Measurements from ENCODE around the gene USP27X. TPM values are rescaled to one million over a fixed set of nuclear protein-coding genes. Genes with fewer than 3 reads are reported as not detected.

The USP27X gene
- 15.9 TPM for total RNA-seq

DNA sequence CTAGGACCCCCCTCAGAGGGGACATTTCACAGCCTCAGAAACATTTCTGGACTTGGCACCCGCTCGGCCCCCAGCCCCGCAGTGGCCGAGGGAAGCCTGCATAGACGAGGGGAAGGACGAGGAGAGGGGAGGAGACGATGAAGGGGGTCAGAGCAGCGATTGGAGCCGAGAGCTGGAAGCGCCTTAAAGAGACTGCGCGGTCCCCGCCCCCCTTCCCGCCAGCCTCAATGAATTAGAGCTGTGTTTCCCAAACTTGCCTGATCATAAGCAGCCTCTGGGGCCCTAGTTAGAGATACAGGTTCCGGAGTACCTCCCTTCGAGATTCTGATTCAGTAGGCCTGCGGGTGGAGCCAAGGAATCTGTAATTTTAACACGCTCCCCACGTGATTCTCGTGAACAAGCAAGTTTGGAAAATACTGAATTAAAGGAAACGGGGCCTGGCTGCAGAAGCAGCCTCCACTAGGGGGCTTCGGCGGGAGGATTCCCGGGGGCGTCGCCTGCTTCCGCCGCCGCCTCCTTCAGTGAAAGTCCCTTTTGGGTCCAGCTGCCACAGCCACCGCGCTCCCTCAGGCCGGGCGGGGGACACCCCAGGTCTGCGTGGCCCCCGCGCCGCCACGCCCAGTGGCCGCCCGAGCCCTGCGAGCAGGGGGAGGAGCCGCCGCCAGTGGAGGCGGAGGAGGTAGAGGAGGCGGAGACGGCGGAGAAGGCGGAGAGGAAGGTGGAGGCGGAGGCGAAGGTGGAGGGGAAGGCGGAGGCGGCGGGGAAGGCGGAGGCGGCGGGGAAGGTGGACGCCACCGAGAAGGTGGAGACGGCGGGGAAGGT, at the start of gene USP27X:
TSS of gene USP27X (plus strand) at position 651 of the 822 bp plus-strand sequence. CDS start 824 bp downstream, outside the sequence.
- DNase-seq (ENCODE audit: low spot score in 2 of 2) (peak; percentile 58 to 63), FAIRE-seq (no peak)

DNA sequence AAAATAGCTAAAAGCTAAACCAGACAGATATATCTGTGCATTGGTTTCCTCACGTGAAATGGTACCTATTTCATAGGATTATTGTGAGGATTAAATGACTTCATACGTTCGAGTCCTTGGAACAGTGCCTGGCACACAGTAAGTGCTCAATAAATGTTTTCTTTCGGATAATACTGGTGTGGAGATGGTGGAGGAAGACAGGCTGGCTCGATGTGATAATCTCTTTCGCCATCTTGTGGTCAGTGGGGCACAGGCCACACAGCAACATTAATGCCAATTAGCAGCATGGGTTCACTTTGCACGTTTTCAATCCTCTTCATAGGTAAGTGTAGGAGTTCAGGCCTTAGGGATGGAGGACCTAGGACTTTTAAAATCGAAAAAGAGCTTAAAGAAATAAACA, 40.9 kb upstream of the USP27X start:
- DNase-seq (ENCODE audit: low spot score in 2 of 2) (peak in 1 of 2 donors; percentile 11), FAIRE-seq (no peak)

DNA sequence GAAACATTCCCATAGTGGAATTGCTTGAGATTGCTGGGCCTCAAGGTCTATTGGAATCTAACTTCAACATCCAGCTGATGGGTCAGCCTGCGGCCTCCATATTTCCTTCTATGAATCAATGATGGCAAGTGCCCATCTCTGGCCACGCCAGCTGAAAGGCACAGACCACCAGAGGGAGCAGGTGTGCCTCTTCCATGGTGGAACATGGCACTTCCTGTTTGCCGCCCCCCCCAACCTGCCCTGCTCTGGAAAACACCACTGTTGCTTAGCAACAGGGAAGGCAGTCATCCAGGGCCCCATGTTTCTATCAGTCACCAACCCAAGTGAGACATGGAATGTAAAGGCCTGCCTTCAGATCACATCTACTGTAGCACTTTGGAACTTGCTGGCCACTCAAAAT, 38.6 kb upstream of the USP27X start:
- no peak for FAIRE-seq

DNA sequence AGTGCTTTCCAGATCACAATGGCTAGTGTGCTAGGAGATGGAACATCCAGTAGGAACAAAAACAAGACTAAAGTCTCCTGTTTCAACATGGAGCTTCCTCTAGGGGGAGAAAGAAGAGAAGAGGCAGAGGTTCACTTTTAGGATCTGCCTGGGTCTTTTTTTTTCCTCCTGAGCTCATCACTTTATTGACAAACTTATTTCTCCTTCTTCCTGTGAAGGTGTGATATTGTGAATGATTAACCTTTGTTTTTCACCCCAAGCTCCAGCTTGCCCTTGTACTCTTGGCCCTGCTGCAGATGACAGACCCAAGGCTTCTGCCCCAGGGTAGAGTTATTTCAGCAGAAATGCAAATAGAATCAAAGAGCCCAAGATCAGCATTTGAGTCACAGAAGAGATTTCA, 36.7 kb upstream of the USP27X start:
- DNase-seq (ENCODE audit: low spot score in 2 of 2) (no peak), FAIRE-seq (no peak)

More for the DNA sequence above, 38.6 kb upstream of the USP27X start:
- peak in 1 of 2 donors; percentile 6 for DNase-seq (ENCODE audit: low spot score in 2 of 2)

DNA sequence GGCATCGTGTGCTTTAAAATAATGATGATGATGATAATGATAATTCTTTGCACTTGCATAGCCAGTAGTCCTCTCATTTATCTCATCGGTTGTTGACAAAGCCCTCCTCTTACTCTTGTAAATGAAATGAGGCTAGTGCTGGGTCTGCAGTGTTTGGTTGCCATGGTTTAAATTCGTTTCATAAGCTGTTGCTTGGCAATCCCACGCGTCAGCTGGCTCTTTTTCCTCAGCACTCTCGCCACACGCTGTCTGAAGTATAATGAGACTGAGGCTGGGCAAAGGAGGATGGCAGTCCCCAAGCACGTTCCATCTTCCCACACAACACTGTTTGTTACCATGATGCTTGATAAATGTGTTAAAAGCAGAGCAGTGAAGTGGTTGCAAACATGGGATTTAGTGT, 34.7 kb upstream of the USP27X start:
- DNase-seq (ENCODE audit: low spot score in 2 of 2) (peak in 1 of 2 donors; percentile 10), FAIRE-seq (no peak)

DNA sequence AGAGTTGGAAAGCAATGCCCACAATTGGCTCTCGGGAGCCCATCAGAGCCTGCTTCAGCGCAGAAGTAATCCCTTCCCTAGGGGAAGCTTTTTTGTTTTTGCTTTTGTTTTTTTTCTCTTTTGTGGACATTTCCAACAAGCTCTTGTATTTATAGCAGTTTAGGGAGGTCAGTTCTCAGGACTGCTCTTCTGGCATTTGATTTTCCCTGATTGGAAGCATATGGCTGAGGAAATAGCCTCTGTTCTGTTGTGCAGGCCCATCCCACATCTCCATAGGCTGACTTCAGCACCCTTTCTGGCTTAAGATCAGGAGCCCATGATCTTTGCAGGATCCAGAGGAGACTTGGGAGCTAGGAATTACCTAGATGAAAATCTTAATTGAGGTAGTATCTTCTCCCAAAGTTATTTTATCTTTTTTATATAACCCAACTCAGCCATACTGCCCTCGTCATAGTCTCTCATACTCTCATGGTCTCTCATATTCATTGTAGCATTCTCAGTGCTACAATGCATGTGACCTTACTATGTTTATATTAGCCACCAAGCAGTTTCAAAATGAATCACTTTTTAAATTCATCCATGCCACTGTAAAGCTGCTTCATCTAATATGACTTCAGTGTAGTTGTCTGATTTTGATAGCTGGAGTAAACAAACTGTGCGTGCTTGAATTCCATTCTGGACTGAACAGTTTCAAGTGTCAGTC, 33.4 kb upstream of the USP27X start:
- FAIRE-seq (no peak), DNase-seq (ENCODE audit: low spot score in 2 of 2) (no peak)

DNA sequence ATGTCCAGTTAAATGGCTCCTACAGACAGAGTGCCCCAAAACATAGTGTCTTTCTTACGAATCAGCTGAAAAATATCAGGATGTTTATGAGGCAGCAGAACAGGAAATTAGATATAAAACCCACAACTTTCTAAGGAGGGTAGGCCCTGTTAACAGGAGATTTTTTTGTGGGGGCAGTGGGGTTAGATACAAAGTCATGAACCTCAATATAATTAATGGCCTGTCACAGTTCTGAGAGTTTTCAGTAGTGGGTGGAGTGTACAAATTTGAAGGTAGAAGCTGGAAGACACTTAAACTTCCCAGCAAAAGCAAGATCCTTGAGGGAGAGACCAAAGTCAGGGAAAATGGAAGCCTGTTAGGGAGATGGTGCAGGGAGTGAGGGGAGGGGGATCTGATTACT, 32.8 kb upstream of the USP27X start:
- FAIRE-seq (no peak), DNase-seq (ENCODE audit: low spot score in 2 of 2) (no peak)

DNA sequence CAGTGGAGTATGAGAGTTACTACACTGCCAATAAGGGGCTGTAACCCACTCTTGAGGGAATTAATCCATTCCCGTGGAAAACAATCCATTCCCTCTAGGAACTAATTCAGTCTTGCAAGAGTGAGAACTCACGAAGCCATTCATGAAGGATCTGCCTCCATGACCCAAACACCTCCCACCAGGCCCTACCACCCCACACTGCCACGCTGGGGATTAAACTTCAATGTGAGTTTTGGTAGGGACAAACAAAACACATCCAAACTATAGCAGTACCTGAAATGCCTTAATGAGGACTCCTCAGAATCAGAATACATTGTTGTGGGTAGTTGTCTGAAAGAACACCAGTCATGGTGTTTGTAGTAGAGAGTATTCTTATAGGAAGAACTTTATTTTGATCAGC, 31.0 kb upstream of the USP27X start:
- no peak for DNase-seq (ENCODE audit: low spot score in 2 of 2)
- FAIRE-seq = no peak

DNA sequence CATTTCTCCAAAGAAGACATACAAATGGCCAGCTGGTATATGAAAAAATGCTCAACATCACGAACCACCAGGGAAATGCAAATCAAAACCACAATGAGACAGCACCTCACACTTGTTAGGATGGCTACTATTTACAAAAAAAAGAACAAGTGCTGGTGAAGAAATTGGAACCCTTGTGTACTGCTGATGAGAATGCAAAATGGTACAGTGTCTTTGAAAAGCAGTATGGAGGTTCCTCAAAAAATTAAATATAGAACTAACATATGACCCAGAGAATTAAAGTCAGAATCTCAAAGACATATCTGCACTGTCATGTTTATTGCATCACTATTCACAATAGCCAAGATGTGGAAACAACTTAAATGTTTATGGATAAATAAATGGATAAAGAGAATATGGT, 29.3 kb upstream of the USP27X start:
- DNase-seq (ENCODE audit: low spot score in 2 of 2) = no peak
- no peak for FAIRE-seq

DNA sequence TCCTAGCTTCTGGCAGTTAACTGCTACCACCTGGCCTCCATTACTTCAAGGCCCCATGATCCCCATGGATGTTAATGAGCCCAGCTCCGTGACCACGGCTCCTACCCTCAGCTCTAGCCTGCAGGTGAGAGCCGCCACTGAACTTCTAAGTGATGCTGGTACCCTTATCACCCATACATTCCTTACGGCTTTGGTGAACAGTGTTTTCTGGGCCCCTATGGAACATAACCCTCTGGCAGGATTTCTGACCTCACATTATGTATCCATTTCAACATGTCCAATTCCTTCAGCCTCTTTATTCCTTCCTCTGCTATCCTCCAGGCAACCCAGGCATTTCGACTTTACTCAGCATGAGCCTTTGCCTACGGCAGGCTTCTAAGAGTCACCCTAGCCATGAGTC, 25.6 kb upstream of the USP27X start:
- FAIRE-seq = no peak
- no peak for DNase-seq (ENCODE audit: low spot score in 2 of 2)

DNA sequence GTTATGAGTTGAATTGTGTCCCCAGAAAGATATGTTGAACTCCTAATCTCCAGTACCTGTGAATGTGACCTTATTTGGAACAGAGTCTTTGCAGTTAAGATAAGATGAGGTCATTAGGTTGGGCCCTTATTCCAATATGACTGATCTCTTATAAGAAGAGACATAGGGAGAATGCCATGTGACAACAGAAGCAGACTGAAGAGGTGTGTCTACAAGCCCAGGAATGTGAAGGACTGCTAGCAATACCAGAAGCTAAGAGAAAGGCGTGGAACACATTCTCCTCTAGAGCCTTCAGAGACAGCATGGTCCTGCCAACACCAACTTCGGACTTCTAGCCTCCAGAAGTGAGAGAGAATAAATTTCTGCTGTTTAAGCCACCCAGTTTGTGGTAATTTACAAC, 22.5 kb upstream of the USP27X start:
- DNase-seq (ENCODE audit: low spot score in 2 of 2) = no peak
- no peak for FAIRE-seq

DNA sequence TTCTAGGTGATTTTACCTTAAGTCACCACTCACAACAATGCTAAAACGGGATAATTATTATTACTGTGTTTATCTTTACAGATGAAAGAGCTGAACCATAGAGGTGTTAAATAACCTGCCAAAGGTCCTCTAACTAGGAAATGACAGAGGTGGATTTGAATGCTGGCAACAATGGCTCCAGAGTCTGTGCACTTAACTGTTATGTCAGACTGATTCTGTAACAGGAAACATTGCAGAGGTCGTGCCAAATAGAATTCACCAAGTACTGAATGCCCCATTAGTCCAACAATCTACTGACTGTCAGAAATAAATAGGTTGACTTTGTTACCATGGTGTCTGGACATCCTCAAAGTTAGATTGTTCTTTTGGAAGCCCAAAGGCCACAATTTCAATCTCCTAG, 20.9 kb upstream of the USP27X start:
- DNase-seq (ENCODE audit: low spot score in 2 of 2) = no peak
- FAIRE-seq = no peak

DNA sequence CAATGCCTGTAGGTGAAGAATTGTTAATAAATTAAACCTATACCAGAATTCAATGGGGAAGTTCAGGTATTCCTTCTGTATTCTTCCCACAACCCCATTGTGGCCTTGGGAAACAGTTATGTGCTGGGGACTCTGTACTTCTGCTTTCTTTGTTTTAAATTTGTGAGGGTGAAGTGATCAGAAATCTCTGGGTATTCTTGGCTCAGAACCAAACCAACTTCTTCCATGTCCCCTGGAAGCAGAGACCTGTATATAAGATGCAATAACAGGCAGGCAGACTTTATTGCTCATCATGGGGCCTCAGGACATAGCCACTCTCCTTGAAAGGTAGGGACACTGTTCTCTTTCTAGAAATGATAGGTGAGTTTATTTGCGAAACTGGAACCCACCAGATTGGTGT, 19.8 kb upstream of the USP27X start:
- DNase-seq (ENCODE audit: low spot score in 2 of 2) = no peak
- FAIRE-seq = no peak

DNA sequence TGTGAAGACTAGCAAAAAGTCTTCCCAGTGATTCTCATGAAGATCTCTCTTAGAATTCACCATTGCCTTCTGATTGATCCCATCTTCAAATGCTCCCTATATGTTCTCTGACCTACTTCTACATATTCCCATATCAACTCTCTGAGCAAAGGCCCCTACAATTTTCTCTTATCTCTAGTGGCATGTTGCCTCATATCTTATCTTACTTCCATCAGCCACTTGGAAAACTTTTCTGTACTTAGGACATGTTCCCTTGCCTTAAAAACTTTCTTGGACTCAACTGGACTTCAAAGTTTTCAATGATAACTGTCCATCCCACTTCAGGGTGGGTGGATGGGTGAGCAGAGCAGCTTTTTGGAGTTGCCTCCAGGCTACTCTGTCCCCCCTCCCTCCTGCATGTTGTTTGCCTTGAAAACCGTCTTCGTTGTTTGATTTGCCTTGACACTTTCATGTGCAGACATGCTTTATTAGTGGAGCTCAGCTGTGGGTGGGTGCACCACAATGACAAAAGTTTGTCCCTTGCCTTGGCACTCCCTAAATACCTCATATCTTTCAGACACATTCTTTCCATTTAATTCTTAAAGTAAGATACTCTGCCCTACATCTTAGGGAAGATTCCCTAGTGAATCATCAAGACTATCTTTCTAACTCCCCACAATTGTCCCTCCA, 18.3 kb upstream of the USP27X start:
- DNase-seq (ENCODE audit: low spot score in 2 of 2) (no peak), FAIRE-seq (no peak)

DNA sequence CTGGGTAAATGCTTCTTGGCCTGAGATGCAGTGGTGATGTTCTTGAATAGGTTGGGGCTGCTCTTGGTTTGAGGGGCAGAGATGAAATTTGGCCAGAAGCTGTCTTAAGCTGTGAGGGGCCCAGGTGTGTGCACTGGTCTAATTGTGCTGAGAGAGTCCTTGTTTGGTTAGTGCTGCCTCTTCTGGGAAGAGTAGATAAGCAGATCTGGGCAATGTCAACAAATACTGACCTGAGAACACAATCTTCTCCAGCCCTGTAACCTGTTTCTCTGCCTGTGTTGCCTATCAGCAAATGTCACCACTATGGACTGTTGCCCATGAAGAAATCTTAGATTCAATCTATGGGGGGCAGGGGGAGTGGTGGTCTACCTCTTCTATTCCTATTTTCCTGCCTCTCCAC, 17.2 kb upstream of the USP27X start:
- DNase-seq (ENCODE audit: low spot score in 2 of 2) (no peak), FAIRE-seq (no peak)

DNA sequence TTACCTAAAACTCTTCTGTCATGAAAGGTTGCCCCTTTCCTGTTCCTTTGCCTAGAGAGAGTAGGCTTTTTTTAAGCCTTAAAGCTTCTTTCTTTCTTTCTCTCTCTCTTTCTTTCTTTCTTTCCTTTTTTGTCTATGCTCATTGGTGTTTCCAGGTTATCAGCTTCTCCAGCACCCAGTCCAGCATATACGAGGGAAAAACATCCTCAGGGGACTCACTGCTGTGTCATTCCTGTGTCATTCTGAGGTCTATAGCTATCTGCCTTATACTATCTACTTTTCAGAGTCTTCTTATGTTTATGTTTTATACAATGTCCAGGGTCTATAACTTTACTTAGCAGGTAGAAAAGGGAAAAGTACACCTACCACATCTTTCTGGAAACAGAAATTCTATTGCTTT, 10.5 kb upstream of the USP27X start:
- no peak for DNase-seq (ENCODE audit: low spot score in 2 of 2)
- no peak for FAIRE-seq

DNA sequence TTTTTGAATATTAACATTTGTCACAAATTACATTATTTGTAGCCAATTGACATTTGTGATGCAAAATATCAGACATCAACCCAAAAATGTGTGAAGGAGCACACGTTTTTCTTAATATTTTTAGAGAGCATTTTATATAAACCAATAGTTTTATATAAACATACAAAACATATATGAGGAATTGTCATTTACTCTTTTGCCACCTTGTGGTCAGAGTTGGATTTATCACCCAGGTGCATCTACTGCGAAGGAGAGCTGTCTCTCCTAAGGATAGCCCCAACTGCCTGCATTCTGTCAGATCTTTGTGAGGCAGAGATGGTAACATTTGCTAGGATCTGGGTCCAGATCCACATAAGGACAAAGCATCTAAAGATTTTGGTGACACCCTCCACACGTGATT, 2.5 kb upstream of the USP27X start:
- FAIRE-seq (no peak), DNase-seq (ENCODE audit: low spot score in 2 of 2) (peak in 1 of 2 donors; percentile 23)

DNA sequence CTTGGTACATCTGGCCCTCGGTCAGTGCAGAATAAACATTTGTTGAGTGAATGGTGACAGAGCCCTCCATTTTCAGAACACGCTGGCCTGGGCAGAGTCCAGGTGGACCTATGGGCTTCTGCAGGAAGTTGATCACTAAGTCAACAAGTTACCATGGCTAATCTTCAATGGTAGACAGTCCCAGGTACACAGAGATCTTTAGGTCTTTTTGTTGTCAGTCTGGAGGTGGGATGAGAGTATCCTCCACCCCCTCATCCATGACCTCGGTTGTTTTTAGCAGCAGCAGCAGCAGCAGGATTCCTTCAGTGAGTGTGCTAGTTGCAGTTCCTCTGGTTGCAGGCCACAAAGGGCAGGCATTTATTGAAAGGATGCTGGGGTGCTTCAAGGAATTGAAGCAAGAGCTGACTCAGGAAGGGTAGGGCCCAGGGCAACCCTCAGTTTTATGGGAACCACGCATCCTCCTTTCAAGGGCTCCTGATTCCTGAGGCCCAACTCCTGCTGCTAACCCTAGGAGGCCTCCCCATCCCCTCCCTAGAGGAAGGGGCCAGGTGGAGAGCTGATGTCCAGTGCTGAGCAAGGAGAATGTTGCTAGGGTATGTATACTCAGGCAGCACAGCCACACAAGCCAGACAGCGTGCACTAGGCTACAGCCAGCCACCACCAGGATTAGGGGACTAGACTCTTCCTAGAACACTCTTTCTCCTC, 1.7 kb upstream of the USP27X start:
- FAIRE-seq = no peak
- no peak for DNase-seq (ENCODE audit: low spot score in 2 of 2)

DNA sequence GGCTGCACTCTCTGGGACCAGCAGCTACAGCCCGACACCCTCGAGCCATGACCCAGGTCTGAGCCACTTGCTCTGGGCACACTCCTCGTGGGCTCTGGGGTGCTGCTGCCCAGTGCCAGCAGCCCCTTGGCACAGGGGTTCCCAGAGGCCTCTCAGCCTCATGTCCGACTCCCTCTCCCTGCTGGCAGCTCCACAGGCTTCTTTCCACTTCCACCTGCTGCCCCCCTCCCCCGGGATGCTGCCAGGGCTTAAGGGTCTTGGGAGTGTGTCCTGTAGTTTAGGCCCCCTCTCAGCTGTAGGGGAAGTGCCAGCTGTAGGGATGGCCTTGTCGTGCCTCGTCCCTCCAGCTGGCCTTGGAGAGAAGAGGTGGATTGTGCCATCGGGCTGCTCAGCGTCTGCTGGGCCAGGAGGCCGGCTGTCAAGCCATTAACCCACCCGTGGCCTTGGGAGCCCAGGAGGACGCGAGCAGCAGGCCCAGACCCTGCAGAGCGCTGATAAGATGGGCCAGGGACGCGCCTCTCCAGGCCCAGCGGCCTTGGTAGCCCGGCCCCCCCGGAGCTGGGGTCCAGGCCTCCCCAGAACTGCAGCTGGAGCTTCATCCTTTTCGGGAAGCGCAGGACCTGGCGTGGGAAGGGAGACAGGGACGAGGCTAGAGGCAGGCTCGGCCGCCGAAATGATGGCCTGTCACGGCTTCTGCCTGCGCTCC, 1.0 kb upstream of the USP27X start:
- no peak for FAIRE-seq

DNA sequence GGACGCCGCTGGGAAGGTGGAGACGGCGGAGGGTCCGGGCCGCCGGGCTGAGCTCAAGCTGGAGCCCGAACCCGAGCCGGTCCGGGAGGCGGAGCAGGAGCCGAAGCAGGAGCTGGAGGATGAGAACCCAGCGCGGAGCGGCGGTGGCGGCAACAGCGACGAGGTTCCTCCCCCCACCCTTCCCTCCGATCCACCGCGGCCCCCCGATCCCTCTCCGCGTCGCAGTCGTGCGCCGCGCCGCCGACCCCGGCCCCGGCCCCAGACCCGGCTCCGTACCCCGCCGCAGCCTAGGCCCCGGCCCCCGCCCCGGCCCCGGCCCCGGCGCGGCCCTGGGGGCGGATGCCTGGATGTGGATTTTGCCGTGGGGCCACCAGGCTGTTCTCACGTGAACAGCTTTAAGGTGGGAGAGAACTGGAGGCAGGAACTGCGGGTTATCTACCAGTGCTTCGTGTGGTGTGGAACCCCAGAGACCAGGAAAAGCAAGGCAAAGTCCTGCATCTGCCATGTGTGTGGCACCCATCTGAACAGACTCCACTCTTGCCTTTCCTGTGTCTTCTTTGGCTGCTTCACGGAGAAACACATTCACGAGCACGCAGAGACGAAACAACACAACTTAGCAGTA, 483 bp downstream of the USP27X start:
- DNase-seq (ENCODE audit: low spot score in 2 of 2) (peak in 1 of 2 donors; percentile 6), FAIRE-seq (no peak)

More for the DNA sequence above, 1.0 kb upstream of the USP27X start:
- no peak for DNase-seq (ENCODE audit: low spot score in 2 of 2)

Data from frontal cortex (tissue), 4 donors.